Spleen (tissue), 11 donors: ENCODE results near the gene COL5A2. TPM values are rescaled to one million over a fixed set of nuclear protein-coding genes. Genes with fewer than 3 reads are reported as not detected.

ENCODE experiments used
- DNase-seq: peaks from one replicate; pipeline ENCODE4 v3.0.0-alpha.2; 2020
- H3K27ac ChIP-seq, 8 donors: fragments of 200-600 bp; sonication (generic) in 7 of 8; 1 replicate in 4 of 8; 2 replicates in 4 of 8; pipeline versions ENCODE4 v1.5.0 to v1.8.0; 2016 to 2021; ENCODE audit warnings: inconsistent platforms in 4 of 8, mild to moderate bottlenecking in 4 of 8, moderate library complexity in 1 of 8
- H3K27me3 ChIP-seq, 7 donors: fragments of 200-600 bp; sonication (generic) in 6 of 7; replicated peaks in 1 of 7; 1 replicate in 4 of 7; 2 replicates in 3 of 7; pipeline versions ENCODE4 v1.5.0 to v1.8.0; 2016 to 2021; ENCODE audit warnings: inconsistent platforms in 3 of 7, mild to moderate bottlenecking in 1 of 7
- H3K36me3 ChIP-seq, 6 donors: fragments of 200-600 bp; sonication (generic) in 5 of 6; 1 replicate in 4 of 6; 2 replicates in 2 of 6; pipeline versions ENCODE4 v1.5.0 to v1.8.0; 2016 to 2021; ENCODE audit warnings: inconsistent platforms in 2 of 6
- H3K4me1 ChIP-seq, 6 donors: fragments of 200-600 bp; sonication (generic) in 5 of 6; 1 replicate in 3 of 6; 2 replicates in 3 of 6; pipeline versions ENCODE4 v1.5.0 to v1.8.0; 2016 to 2021; ENCODE audit warnings: inconsistent platforms in 3 of 6
- H3K4me3 ChIP-seq, 8 donors: fragments of 200-600 bp; sonication (generic) in 7 of 8; 1 replicate in 4 of 8; 2 replicates in 4 of 8; pipeline versions ENCODE4 v1.5.0 to v1.8.0; 2016 to 2021; ENCODE audit warnings: inconsistent platforms in 4 of 8, mild to moderate bottlenecking in 4 of 8, moderate library complexity in 2 of 8
- H3K9me3 ChIP-seq, 8 donors: fragments of 200-600 bp; sonication (generic) in 7 of 8; 1 replicate in 4 of 8; 2 replicates in 4 of 8; pipeline versions ENCODE4 v1.5.0 to v1.8.0; 2016 to 2021; ENCODE audit warnings: inconsistent platforms in 4 of 8
- POLR2A ChIP-seq, 3 donors: fragments of 450-650 bp; IDR thresholded peaks; one replicate each; pipeline ENCODE4 v1.5.1; 2017; ENCODE audit warnings: antibody characterized with exemption in 3 of 3, mild to moderate bottlenecking in 1 of 3
- POLR2AphosphoS5 ChIP-seq, 3 donors: sonication (generic); formaldehyde crosslinking; IDR thresholded peaks; one replicate each; pipeline ENCODE4 v1.5.1; 2017; ENCODE audit warnings: antibody characterized with exemption in 3 of 3
- WGBS, 5 donors: extraction: QIAGEN DNeasy Blood & Tissue Kit in 3 of 5; methylation state at CpG; one replicate each; pipeline versions ENCODE4 v1.1.5 to v1.1.7; 2013 to 2018; 5-methylcytosine and 5-hydroxymethylcytosine counted together
- intact Hi-C: fragments of 100-400 bp; cut with DNase I; formaldehyde crosslinking; loops from one replicate; pipeline ENCODE4 v1.15.0; 2023; ENCODE audit warnings: low total_unique reads
- polyA plus RNA-seq, 3 donors: library from polyadenylated mRNA; stranded (reverse); fragments of 200-250 nt; gene quantifications; one replicate each; pipeline ENCODE4 v1.2.1, GENCODE V29; 2013
- total RNA-seq, 7 donors: library from RNA; depleted of rRNA in 3 of 7; stranded (reverse); fragments of >200 nt in 3 of 7; fragmentation: NEBNext Ultra II Directional in 4 of 7; extraction: Animal tissue kit (Norgen Biotek cat#: 25700) in 4 of 7; gene quantifications; one replicate each; pipeline versions ENCODE4 v1.1.0 to v1.2.1, GENCODE V29; 2016 to 2021
- TF ChIP-seq, protein P1 (sequence below), 11 experiments: fragments of 200-600 bp in 7 of 11; fragments of 450-650 bp in 4 of 11; sonication (generic) in 4 of 11; IDR thresholded peaks in 8 of 11; conservative IDR thresholded peaks in 3 of 11; 1 replicate in 7 of 11; 2 replicates in 4 of 11; pipeline versions ENCODE4 v1.4.0 to v1.8.0; 2016 to 2021; ENCODE audit warnings: antibody characterized with exemption in 11 of 11, inconsistent platforms in 4 of 11, mild to moderate bottlenecking in 1 of 11
- donor health status: healthy with polysubstance abuse.
- donor health status: DM: no; HTN: no; CAD: no; lungs with moderate emphysema.
- donor health status: DM: no; HTN: no; CAD: no.
- donor health status: Bipolar disorder and iron deficiency.
- donor health status: healthy.
- donor health status: DM: no; HTN: no; CAD: no.
- donor health status: DM: yes; HTN: yes; CAD: no.

COL5A2 gene
- total and polyA plus RNA-seq, 10 donors = 3.4 to 35.7 (median 16.3) TPM

DNA sequence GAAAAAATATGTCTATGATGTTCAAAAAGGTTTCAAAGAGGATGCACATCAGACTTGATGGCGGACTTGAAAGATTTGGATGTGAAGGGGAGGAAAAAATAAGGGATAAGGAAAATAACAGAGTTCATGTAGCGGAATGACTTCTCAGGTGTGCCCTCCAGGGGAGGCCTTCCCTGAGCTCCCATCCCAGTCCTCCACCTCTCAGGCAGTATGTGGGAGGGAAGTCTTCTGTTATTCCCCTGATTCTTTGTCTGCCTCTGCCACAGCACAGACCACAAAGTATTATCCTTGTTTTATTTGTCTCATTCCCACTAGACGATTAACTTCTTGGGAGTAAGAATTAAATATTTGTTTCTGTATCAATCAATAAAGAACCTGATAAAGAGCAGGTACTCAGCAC lies 17.7 kb downstream of the COL5A2 start:
- no peak overlapping the region for H3K4me3 ChIP-seq
- H3K9me3 ChIP-seq = no peaks in the 10 kb centered on the region
- H3K4me1 ChIP-seq = peaks cover 0 to 3% (median 0%) of the 10 kb centered on the region in 6 donors
- no peaks in the 10 kb centered on the region for H3K27me3 ChIP-seq
- H3K27ac ChIP-seq = no peak overlapping the region
- no peaks in the 10 kb centered on the region for H3K36me3 ChIP-seq
- DNase-seq = no peak
- intact Hi-C loops = no loop called here
- TF ChIP-seq POLR2AphosphoS5 (IDR thresholded peaks at IDR 0.05) (no peak), POLR2A (IDR thresholded peaks at IDR 0.05) (no peak)
- TF ChIP-seq, protein P1, sequence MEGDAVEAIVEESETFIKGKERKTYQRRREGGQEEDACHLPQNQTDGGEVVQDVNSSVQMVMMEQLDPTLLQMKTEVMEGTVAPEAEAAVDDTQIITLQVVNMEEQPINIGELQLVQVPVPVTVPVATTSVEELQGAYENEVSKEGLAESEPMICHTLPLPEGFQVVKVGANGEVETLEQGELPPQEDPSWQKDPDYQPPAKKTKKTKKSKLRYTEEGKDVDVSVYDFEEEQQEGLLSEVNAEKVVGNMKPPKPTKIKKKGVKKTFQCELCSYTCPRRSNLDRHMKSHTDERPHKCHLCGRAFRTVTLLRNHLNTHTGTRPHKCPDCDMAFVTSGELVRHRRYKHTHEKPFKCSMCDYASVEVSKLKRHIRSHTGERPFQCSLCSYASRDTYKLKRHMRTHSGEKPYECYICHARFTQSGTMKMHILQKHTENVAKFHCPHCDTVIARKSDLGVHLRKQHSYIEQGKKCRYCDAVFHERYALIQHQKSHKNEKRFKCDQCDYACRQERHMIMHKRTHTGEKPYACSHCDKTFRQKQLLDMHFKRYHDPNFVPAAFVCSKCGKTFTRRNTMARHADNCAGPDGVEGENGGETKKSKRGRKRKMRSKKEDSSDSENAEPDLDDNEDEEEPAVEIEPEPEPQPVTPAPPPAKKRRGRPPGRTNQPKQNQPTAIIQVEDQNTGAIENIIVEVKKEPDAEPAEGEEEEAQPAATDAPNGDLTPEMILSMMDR (IDR thresholded peaks at IDR 0.05 in 8 of 11, conservative IDR thresholded peaks at IDR 0.05 in 3 of 11) = no peak
- 83 to 96% (median 92%) methylated on average over 3 of the region's 3 CpGs for WGBS, 5 donors

DNA sequence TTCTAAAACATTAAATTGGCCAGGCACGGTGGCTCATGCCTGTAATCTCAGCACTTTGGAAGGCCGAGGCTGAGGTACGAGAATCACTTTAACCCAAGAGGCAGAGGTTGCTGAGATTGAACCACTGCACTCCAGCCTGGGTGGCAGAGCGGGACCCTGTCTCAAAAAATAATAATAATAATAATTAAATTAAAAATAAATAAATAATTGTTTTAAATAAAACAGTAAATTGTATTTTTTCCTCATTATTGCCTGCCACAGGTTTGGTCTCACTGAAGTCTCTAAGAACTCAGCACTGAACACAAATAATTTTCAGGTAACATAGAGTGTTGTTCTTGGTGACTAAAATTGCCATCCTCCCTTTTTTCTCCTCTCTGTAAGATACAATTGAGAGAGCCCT lies 19.8 kb downstream of the COL5A2 start:
- H3K4me1 ChIP-seq = no peaks in the 10 kb centered on the region
- WGBS, 5 donors = 89 to 94% (median 91%) methylated on average over 4 of the region's 4 CpGs
- H3K4me3 ChIP-seq = no peak overlapping the region
- no peaks in the 10 kb centered on the region for H3K27me3 ChIP-seq
- H3K36me3 ChIP-seq = no peaks in the 10 kb centered on the region
- DNase-seq = no peak
- TF ChIP-seq, protein P1 (IDR thresholded peaks at IDR 0.05 in 8 of 11, conservative IDR thresholded peaks at IDR 0.05 in 3 of 11) = no peak
- no peak for TF ChIP-seq POLR2A (IDR thresholded peaks at IDR 0.05)
- TF ChIP-seq POLR2AphosphoS5 (IDR thresholded peaks at IDR 0.05) = no peak
- no peaks in the 10 kb centered on the region for H3K9me3 ChIP-seq
- H3K27ac ChIP-seq = no peak overlapping the region
- intact Hi-C loops = no loop called here

DNA sequence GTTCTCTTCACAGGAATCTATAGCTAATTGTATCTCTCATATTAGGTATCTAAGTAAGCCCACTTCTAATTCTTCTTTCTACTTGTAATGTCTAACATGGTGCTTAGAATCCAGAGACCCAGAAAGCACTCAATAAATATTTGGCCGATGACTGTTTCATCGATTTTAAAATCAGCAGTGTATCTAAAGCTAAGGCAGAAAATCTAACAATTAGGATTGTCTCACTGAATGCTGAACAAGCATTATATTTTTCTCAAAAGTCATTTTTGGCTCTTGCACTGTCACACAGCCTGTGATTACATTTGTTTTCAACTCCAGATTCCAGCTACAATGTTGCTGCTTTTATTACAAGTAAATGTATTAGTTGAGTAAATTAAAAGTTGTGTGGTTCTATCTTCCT lies 20.3 kb downstream of the COL5A2 start:
- Histone ChIP-seq H3K4me3 (no peak overlapping the region), H3K36me3 (no peaks in the 10 kb centered on the region), H3K27me3 (no peaks in the 10 kb centered on the region), H3K4me1 (no peaks in the 10 kb centered on the region), H3K27ac (no peak overlapping the region), H3K9me3 (no peaks in the 10 kb centered on the region)
- intact Hi-C loops = no loop called here
- TF ChIP-seq POLR2AphosphoS5 (IDR thresholded peaks at IDR 0.05) = no peak
- TF ChIP-seq, protein P1 (IDR thresholded peaks at IDR 0.05 in 8 of 11, conservative IDR thresholded peaks at IDR 0.05 in 3 of 11) = no peak
- TF ChIP-seq POLR2A (IDR thresholded peaks at IDR 0.05) = no peak
- 93 to 99% (median 97%) methylated on average over 2 of the region's 2 CpGs for WGBS, 5 donors
- no peak for DNase-seq

DNA sequence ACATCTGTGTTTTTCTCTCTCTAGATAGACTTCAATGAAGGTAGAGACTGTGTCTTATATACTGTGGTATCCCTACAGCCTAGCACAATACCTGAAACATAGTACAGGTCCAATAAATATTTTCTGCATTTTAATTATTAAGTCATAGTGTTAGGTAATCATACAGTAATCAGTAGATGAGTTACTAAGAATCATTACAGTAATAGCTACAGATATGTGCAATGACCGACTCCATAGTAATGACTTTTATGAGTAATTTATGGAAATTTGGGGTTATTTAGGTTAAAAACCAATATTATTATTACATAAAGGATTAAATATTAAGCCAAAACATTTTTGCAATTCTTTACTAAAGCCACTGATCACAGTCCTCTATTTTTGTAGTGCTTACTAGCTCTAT lies 21.6 kb downstream of the COL5A2 start:
- WGBS, 5 donors = 73 to 93% (median 86%) methylated on average over 1 of the region's 1 CpG
- intact Hi-C loops = no loop called here
- Histone ChIP-seq H3K9me3 (no peaks in the 10 kb centered on the region), H3K4me3 (no peak overlapping the region), H3K27me3 (no peaks in the 10 kb centered on the region), H3K27ac (no peak overlapping the region), H3K4me1 (no peaks in the 10 kb centered on the region), H3K36me3 (no peaks in the 10 kb centered on the region)
- no peak for DNase-seq
- TF ChIP-seq, protein P1 (IDR thresholded peaks at IDR 0.05 in 8 of 11, conservative IDR thresholded peaks at IDR 0.05 in 3 of 11) = no peak
- TF ChIP-seq POLR2A (IDR thresholded peaks at IDR 0.05) = no peak
